Heart left ventricle (tissue), 16 donors: ENCODE results near the gene OSR1. TPM values are rescaled to one million over a fixed set of nuclear protein-coding genes. Genes with fewer than 3 reads are reported as not detected.

Source experiments
- ATAC-seq, 4 donors: fragments of 200-7000 bp; cut with Tn5 transposase; one replicate each; pipeline ENCODE4 v1.9.1; 2020 to 2022; ENCODE audit warnings: moderate library complexity in 4 of 4, mild to moderate bottlenecking in 3 of 4, moderate number of reproducible peaks in 1 of 4
- DNase-seq, 5 donors: peaks; one replicate each; pipeline ENCODE4 v3.0.0-alpha.2; 2020
- H3K27ac ChIP-seq, 12 donors: fragments of 200-600 bp; sonication (generic) in 4 of 12; one replicate each; pipeline versions ENCODE4 v1.5.0 to v1.8.0; 2016 to 2022; ENCODE audit warnings: mild to moderate bottlenecking in 2 of 12
- H3K27me3 ChIP-seq, 9 donors: fragments of 200-600 bp; sonication (generic) in 2 of 9; one replicate each; pipeline versions ENCODE4 v1.5.1 to v1.8.0; 2016 to 2022; ENCODE audit warnings: mild to moderate bottlenecking in 3 of 9
- H3K36me3 ChIP-seq, 9 donors: fragments of 200-600 bp; sonication (generic) in 2 of 9; one replicate each; pipeline versions ENCODE4 v1.5.0 to v1.8.0; 2018 to 2022; ENCODE audit warnings: mild to moderate bottlenecking in 2 of 9
- H3K4me1 ChIP-seq, 12 donors: fragments of 200-600 bp; sonication (generic) in 4 of 12; one replicate each; pipeline versions ENCODE4 v1.5.0 to v1.8.0; 2016 to 2022; ENCODE audit warnings: mild to moderate bottlenecking in 3 of 12
- H3K4me3 ChIP-seq, 12 donors: fragments of 200-600 bp; sonication (generic) in 4 of 12; one replicate each; pipeline versions ENCODE4 v1.5.0 to v1.8.0; 2017 to 2022; ENCODE audit warnings: mild to moderate bottlenecking in 9 of 12, moderate library complexity in 4 of 12
- H3K9me3 ChIP-seq, 12 donors: fragments of 200-600 bp; sonication (generic) in 4 of 12; one replicate each; pipeline versions ENCODE4 v1.5.0 to v1.8.0; 2016 to 2022; ENCODE audit warnings: mild to moderate bottlenecking in 1 of 12
- POLR2A ChIP-seq, 2 donors: fragments of 450-650 bp; IDR thresholded peaks; one replicate each; pipeline ENCODE4 v1.6.1; 2017; ENCODE audit warnings: antibody characterized with exemption in 2 of 2, mild to moderate bottlenecking in 2 of 2, moderate library complexity in 2 of 2
- WGBS, 4 donors: extraction: QIAGEN DNeasy Blood & Tissue Kit in 2 of 4; methylation state at CpG; one replicate each; pipeline versions ENCODE4 v1.1.5 to v1.1.7; 2013 to 2018; 5-methylcytosine and 5-hydroxymethylcytosine counted together
- intact Hi-C, 10 donors: fragments of 100-400 bp; cut with DNase I; formaldehyde crosslinking; loops; one replicate each; pipeline versions ENCODE4 v1.11.1 to v1.14.2; 2022
- polyA plus RNA-seq, 2 donors: library from polyadenylated mRNA; stranded (reverse); fragments of 200-250 nt; gene quantifications; one replicate each; pipeline ENCODE4 v1.2.3, GENCODE V29; 2013
- total RNA-seq, 9 donors: library from RNA; depleted of rRNA in 2 of 9; stranded (reverse); fragments of >200 nt in 2 of 9; fragmentation: NEBNext Ultra II Directional in 3 of 9; extraction: Animal tissue kit (Norgen Biotek cat#: 25700) in 3 of 9; gene quantifications; one replicate each; pipeline versions ENCODE4 v1.1.0 to v1.2.4, GENCODE V29; 2016 to 2023
- TF ChIP-seq, protein P1 (sequence below), 12 donors: fragments of 200-600 bp; sonication (generic) in 4 of 12; IDR thresholded peaks; one replicate each; pipeline versions ENCODE4 v1.5.0 to v1.8.0; 2018 to 2022; ENCODE audit warnings: antibody characterized with exemption in 12 of 12, mild to moderate bottlenecking in 5 of 12
- donor health status: ischemic (EF 13 %, LVEDD 7.1; RV severe dilation, severe dysfunction).
- donor health status: healthy with polysubstance abuse.
- donor health status: DM: no; HTN: yes; CAD: no.
- donor health status: DM: no; HTN: no; CAD: no.
- donor health status: ischemic (EF 25% LVEDD 6.9; RV normal size, moderate dysfunction).
- donor health status: ischemic (EF 25% LVEDD 5.7; RV mildly dilated, moderate dysfunction).
- donor health status: healthy.
- donor health status: DM: yes; HTN: yes; CAD: no.
- donor health status: ischemic (EF 35%, LVEDD 5.7; RV mildly dilated, moderate dysfunction).
- donor health status: nonischemic (EF 11% LVEDD 7.7; RV severe dilation, severe dysfunction).
- donor health status: DM: yes; HTN: yes; CAD: no.
- donor health status: PGD.
- donor health status: ischemic (EF 29% LVEDD 5.4; RV normal size, mild dysfunction).
- donor health status: nonischemic (EF 23%, LVEDD 6.1; RV moderate dilation, normal function).

OSR1 gene
- total and polyA plus RNA-seq, 11 donors = 1.4 to 26.0 (median 4.7) TPM

DNA sequence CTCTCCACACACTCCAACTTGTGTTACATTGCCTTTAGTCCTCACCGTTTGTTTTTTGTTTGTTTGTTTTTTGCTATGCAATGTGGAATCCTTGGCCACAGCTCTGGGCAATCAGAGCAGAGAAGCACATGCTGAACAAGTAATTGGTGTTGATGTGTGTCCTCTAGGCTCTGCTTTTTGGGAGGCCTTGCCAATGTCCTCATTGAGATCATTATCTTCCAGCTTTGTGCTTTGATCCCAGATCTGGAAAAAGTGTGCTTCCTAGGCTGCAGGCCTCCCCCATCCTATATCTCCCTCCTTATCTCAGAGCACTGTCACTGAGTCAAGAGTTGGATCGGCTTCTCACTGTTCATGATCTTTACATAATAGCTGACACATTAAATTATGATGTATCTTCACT lies 25.9 kb downstream of the OSR1 start:
- no peak for TF ChIP-seq POLR2A (IDR thresholded peaks at IDR 0.05)
- TF ChIP-seq, protein P1, sequence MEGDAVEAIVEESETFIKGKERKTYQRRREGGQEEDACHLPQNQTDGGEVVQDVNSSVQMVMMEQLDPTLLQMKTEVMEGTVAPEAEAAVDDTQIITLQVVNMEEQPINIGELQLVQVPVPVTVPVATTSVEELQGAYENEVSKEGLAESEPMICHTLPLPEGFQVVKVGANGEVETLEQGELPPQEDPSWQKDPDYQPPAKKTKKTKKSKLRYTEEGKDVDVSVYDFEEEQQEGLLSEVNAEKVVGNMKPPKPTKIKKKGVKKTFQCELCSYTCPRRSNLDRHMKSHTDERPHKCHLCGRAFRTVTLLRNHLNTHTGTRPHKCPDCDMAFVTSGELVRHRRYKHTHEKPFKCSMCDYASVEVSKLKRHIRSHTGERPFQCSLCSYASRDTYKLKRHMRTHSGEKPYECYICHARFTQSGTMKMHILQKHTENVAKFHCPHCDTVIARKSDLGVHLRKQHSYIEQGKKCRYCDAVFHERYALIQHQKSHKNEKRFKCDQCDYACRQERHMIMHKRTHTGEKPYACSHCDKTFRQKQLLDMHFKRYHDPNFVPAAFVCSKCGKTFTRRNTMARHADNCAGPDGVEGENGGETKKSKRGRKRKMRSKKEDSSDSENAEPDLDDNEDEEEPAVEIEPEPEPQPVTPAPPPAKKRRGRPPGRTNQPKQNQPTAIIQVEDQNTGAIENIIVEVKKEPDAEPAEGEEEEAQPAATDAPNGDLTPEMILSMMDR (IDR thresholded peaks at IDR 0.05) = no peak
- no peak for DNase-seq
- no peaks in the 10 kb centered on the region for H3K36me3 ChIP-seq
- 52 to 57% (median 54%) methylated on average over 2 of the region's 2 CpGs for WGBS, 4 donors
- peak in 1 of 4 donors; percentile 33 for ATAC-seq
- H3K4me1 ChIP-seq = peaks cover 0 to 25% (median 1%) of the 10 kb centered on the region in 12 donors
- no peaks in the 10 kb centered on the region for H3K27me3 ChIP-seq
- no peaks in the 10 kb centered on the region for H3K9me3 ChIP-seq
- no peak overlapping the region for H3K27ac ChIP-seq
- intact Hi-C loops = no loop called here
- H3K4me3 ChIP-seq = no peak overlapping the region

DNA sequence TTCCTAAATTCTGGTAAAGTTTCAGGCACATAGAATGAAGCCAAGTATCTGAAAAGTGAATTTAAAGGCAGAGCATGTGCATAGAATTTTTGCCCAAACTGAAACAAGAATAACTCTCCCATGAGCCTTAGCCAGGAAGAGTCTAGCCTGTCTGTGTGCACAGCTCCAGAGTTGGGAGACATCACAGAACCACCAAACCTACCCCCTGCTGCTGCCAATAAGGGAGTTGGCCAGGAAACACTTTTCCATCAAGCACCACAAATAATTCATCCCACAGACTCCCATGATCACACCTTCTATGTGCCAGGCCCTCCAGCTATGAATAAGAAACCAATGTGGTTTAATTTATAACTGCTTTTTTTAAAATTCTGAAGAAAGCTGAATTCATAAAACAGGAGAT lies 27.0 kb downstream of the OSR1 start:
- TF ChIP-seq POLR2A (IDR thresholded peaks at IDR 0.05) = no peak
- TF ChIP-seq, protein P1 (IDR thresholded peaks at IDR 0.05) = no peak
- intact Hi-C loops = no loop called here
- no peaks in the 10 kb centered on the region for H3K36me3 ChIP-seq
- H3K27me3 ChIP-seq = no peaks in the 10 kb centered on the region
- no peaks in the 10 kb centered on the region for H3K9me3 ChIP-seq
- H3K4me1 ChIP-seq = peaks cover 0 to 18% (median under 1%) of the 10 kb centered on the region in 12 donors
- H3K4me3 ChIP-seq = no peak overlapping the region
- ATAC-seq (peak in 1 of 4 donors; percentile 33), DNase-seq (no peak)
- no peak overlapping the region for H3K27ac ChIP-seq

DNA sequence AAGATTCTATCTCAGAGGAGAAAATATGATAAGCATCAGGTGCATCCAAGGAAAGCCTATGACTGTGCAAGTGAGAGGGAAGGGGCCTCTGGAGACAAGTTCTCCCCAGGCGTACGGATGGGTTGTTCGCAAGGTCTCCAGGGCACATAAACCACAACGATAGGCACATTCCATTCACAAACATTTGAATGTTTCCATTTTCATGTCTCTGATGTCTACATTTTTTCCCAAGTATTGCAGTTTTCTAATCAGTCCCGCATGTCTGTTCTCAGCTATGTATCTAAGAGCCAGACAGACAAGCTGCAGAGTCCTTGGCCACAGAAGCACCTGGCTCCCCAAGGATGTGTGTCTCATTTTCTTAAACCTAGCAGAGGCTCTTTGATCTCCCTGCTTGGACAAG lies 28.0 kb downstream of the OSR1 start:
- no peak for ATAC-seq
- DNase-seq = no peak
- WGBS, 4 donors = 89 to 93% (median 89%) methylated on average over 5 of the region's 5 CpGs
- intact Hi-C loops = no loop called here
- TF ChIP-seq, protein P1 (IDR thresholded peaks at IDR 0.05) = no peak
- TF ChIP-seq POLR2A (IDR thresholded peaks at IDR 0.05) = no peak
- no peak overlapping the region for H3K27ac ChIP-seq
- H3K36me3 ChIP-seq = no peaks in the 10 kb centered on the region
- H3K4me3 ChIP-seq = no peak overlapping the region
- no peaks in the 10 kb centered on the region for H3K27me3 ChIP-seq
- H3K4me1 ChIP-seq = peaks cover 0 to 10% (median 0%) of the 10 kb centered on the region in 12 donors
- H3K9me3 ChIP-seq = no peaks in the 10 kb centered on the region

DNA sequence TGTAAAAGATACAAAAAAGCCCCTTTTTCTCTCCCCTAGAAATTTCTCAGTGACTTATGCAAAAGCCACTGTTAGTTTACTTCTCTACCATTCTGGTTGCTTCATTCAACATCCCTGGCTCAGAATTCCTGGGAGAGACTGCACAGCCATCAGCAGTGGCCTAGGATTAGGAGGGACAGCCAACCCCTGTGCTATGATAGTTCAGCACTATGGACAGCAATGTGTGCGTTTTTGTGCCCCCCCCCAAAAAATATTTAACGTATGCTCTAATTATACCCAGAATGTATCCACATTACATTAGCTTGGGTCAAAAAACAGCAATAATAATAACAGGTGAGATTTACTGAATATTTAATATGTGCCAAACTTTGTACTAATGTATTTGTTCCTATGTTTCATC lies 29.0 kb downstream of the OSR1 start:
- H3K27ac ChIP-seq = no peak overlapping the region
- H3K36me3 ChIP-seq = no peaks in the 10 kb centered on the region
- no peaks in the 10 kb centered on the region for H3K27me3 ChIP-seq
- H3K4me3 ChIP-seq = no peak overlapping the region
- 19 to 25% (median 22%) methylated on average over 2 of the region's 2 CpGs for WGBS, 4 donors
- peaks cover 0 to 9% (median 0%) of the 10 kb centered on the region in 12 donors for H3K4me1 ChIP-seq
- no peak for DNase-seq
- H3K9me3 ChIP-seq = no peaks in the 10 kb centered on the region
- TF ChIP-seq, protein P1 (IDR thresholded peaks at IDR 0.05) = no peak
- TF ChIP-seq POLR2A (IDR thresholded peaks at IDR 0.05) = no peak
- no peak for ATAC-seq
- intact Hi-C loops = no loop called here
